Neural cell (in vitro differentiated cells): ENCODE data around the gene SKAP1.

ENCODE experiments used
- RAD21 ChIP-seq: fragments of 450-650 bp; conservative IDR thresholded peaks from 2 replicates; pipeline ENCODE4 v1.6.1; 2014; ENCODE audit warnings: antibody characterized with exemption, mild to moderate bottlenecking, moderate library complexity
- TAF1 ChIP-seq: IDR thresholded peaks from 2 replicates; pipeline ENCODE4 v1.6.1; 2012; ENCODE audit warnings: low read depth

- TF ChIP-seq TAF1 (no peak), RAD21 (no peak)
These were observed 35.9 kb upstream of the SKAP1 start for GRCh38 chr17:48465884-48466283.
